SIG-M5 treated with dmso at 0.1 percent for 504 hours (cell line): ENCODE data around the gene SLC30A5.
A peak's percentile ranks its signal among the peaks of the same experiment; 100 is the strongest.
"Not testable (repeated sequence)": the region's sequence is repeated elsewhere in the genome, so short reads cannot be mapped to it uniquely, and the experiment has no call there.

Source experiments
- DNase-seq: peaks from one replicate; lab custom pipeline; 2025; ENCODE audit not compliant: unreplicated experiment; lab: John Stamatoyannopoulos, UW

Gene SLC30A5

GRCh38 chr5:69093771-69094482, at the start of gene SLC30A5:
Gene SLC30A5 (plus strand): TSS chr5:69094014. CDS start chr5:69094256, 242 bp downstream.
- peak; percentile 99 for DNase-seq

DNA sequence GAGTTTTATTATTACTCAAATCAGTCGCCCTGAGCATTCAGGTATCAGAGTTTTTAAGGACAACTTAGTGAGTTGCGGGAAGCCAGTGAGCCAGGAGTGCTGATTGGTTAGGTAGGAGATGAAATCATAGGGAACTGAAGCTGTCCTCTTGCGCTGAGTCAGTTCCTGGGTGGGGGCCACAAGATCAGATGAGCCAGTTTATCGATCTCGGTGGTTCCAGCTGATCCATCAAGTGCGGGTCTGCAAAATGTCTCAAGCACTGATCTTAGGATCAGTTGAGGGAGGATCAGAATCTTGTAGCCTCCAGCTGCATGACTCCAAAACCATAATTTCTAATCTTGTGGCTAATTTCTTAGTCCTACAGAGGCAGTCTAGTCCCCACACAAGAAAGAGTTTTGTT, 48.6 kb upstream of the SLC30A5 start:
- not testable (repeated sequence) for DNase-seq

GRCh38 chr5:69046375-69046957, 47.3 kb upstream of the SLC30A5 start:
- no peak for DNase-seq

DNA sequence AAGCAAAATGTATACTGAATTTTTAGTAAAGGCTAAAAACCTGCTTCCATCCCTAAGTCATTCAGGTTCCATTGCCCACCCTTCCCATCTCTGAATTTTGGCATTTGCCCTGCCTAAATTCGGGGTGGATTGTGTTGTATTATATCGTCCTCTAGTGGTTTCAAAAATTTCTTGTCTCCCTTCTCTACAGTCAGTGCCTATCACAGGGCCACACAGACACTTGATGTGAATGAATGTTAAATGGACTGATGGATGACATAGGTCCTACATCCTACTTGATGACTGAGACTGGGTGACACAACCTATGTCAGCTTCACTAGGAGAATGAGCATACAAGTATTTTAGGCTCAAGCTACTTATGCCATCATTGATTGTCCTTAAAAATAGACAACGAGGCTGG, 45.6 kb upstream of the SLC30A5 start:
- peak; percentile 59 for DNase-seq

GRCh38 chr5:69049151-69049550, 44.7 kb upstream of the SLC30A5 start:
- DNase-seq = no peak

DNA sequence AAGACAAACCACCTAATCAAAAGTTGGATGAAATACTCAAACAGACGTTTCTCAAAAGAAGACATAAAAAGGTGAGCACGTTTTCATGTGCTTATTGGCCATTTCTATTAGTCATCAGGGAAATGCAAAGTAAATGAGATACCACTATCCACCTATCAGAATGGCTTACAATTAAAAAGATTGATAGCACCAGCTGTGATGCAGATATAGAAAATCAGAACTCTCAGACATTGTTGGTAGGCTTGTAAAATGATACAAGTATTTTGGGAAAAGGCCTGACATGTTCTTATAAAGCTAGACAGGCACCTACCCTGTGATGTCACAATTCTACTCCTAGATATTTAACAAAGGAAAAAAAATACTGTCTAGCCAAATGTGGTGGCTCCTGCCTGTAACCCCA, 44.0 kb upstream of the SLC30A5 start:
- no peak for DNase-seq

GRCh38 chr5:69050214-69050613, 43.6 kb upstream of the SLC30A5 start:
- no peak for DNase-seq

DNA sequence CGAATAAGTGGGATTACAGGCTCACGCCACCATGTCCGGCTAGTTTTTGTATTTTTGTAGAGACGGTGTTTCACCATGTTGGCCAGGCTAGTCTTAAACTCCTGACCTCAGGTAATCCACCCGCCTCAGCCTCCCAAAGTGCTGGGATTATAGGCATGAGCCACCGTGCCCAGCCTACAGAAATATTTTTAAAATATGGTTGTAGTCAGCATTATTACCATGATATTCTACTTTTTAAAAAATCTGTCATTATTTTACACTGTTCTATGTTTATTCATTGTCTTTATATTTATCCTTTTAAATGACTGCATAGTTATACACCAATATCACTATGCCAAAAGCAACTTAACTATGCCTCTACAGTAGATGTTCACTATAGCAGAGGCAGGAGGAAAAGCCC, 41.6 kb upstream of the SLC30A5 start:
- no peak for DNase-seq

DNA sequence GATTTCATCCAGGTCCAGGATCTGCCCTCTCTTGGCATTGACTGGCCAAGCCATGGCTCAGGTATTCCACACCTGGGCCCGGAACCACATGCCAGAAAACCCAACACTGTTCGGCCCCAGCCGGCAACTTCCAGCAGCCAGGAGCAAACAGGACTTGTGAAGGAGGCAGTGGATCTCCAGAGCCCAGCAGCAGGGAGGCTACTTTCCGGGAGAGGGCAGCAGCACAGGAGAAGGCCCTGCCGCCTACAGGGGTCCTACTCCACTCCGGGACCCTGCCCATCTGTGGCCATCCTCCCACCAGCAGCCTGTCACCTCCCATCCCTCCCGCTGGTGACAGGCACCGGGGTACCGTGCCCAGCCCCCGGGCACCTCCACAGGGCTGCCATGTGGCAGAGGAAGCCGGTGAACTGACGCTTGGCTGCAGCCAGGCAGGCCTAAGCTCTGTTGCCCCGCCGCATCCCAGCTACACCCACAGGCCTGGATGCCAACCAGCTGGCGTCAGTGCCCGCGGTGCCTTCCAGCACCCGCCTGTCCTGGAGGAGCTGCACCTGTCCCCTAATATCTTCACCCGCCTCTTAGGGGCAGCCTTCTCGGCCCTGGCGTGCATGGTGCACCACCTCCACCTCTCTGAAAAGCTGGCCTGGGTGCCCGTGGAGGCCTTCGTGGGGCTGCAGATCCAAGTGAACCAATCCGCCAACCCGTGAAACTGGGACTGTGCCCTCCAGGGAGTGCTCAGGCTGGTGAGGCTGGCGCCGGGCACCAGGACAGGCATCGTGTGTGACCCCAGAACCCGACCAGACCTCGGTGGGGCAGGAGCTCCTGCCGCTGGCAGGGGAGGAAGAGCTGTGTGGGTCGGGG, 18.9 kb upstream of the SLC30A5 start:
- no peak for DNase-seq

DNA sequence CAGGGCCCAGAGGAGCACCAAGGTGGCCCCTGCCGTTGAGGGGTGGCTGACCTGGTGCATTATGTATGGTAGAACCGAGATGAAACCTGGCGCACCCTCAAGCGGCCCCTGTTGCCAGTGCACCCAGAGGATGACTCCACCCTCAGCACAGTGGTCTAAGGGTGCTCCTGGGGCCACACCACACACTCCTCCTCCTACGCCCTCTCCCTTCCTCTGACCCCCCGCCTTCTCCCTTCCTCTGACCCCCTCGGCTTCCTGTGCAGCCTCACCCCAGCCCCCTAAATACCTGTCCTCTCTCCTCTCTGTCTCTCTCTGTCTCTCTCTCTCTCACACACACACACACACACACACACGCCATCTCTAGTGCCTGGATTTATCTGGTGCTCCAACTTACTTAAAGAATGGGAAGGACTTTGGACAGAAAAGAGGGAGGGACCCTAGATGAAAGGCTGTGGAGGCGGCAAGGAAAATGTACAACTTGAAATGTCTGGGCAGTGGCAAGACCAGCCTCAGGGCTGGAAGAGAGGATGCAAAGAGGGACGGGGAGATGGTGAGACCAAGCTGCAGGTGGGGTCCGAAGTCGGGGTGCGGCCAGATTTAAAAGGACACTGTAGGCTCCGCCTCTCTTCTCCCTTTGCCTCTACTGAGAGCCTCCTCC, 18.2 kb upstream of the SLC30A5 start:
- DNase-seq = no peak

- peak; percentile 22 for DNase-seq
Measured at GRCh38 chr5:69078921-69079540, 14.8 kb upstream of the SLC30A5 start.

- DNase-seq = no peak
Measured at GRCh38 chr5:69079556-69079955, 14.3 kb upstream of the SLC30A5 start.

DNA sequence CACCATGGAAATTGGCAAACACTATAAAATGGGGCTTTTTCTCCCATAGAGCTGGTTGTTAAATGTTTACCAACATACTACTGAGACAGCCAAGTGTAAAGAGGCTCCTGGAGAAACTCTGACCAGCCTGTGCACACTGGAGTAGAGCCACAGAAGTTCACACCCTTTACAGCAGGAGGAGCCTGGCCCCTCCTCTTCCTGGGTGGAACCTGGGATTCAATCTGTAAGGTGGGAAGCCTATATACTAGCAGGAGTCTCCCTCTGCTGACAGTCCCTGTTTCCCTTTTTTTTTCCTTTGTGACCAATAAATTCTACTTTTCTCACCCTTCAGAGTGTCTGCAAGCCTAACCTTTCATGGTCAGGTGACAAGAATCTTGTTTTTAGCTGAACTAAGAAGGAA, 10.4 kb upstream of the SLC30A5 start:
- peak; percentile 32 for DNase-seq

DNA sequence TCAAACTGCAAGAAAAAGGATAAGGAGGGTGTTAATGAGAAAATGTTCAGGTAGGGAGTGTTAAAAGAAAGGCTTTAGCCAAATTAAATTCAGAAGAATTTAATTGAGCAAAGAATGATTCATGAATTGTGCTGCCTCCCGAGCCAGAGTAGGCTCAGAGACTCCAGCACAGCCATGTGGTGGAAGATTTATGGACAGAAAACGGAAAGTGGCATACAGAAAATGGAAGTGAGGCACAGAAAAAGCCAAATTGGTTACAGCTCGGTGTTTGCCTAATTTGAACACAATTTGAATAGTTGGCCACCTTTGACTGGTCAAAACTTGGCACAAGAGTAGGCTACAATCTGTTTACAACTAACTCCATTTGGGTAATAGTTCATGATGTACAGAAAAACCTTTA, 9.6 kb upstream of the SLC30A5 start:
- DNase-seq = no peak

GRCh38 chr5:69084903-69085302, 8.9 kb upstream of the SLC30A5 start:
- no peak for DNase-seq

DNA sequence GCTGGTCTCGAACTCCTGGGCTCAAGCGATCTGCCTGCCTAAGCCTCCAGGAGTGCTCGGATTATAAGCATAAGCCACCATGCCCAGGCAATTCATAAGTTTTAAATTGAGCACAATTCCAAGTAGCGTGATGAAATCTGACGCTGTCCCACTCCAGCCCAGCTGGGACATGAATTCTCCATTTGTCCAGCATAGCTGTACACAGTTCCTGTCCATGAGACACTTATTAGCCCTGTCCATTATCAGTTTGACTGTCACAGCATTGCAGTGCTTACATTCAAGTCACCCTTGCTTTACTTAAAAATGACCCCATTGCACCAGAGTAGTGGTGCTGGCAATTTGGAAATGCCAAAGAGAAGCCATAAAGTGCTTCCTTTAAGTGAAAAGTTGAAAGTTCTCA, 7.6 kb upstream of the SLC30A5 start:
- no peak for DNase-seq

DNA sequence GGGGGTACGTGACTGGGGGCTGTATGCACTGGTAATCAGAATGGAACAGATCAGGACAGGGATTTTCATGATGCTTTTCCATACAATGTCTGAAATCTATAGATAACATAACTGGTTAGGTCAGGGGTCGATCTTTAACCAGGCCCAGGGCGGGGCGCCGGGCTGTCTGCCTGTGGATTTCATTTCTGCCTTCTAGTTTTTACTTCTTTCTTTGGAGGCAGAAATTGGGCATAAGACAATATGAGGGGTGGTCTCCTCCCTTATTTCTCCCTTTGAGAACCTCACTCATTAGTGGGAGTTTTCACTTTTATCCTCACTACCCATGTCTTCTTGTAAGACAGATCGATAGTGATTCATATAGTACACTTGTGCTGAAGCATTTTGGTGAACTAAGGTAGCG, 5.8 kb upstream of the SLC30A5 start:
- DNase-seq = not testable (repeated sequence)

DNA sequence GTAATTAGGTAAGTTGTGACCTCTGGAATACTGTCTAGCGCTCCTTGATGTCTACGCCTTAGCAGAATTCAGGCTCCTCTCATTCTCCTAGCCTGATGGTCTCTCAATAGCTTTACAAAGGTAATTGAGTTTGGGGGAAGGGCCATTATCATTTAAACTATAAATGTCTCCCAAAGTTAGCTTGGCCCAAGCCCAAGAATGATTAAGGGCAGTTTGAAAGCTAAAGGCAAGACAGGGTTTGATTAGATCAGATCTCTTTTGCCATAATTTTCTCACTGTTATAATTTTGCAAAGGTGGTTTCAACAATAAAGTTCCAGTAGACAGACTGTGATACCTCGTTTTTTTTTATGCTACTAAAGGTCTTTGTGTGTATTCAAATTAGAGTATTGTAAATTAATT, 3.7 kb upstream of the SLC30A5 start:
- DNase-seq = no peak

DNA sequence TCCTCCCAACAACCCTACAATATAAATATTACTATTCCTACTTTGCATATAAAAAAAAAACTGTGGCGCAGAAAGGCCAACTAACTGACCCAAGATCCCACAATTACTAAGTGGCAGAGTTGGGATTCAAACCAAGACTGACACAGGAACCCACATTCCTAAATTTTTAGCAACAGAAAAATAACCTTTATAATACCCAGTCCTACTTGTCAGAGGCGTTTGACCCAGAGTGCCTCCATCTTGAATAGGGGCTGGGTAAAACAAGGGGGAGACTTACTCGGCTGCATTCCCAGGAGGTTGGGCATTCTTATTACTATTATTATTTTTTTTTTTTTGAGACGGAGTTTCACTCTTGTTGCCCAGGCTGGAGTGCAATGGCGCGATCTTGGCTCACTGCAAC, 2.0 kb upstream of the SLC30A5 start:
- DNase-seq = no peak

DNA sequence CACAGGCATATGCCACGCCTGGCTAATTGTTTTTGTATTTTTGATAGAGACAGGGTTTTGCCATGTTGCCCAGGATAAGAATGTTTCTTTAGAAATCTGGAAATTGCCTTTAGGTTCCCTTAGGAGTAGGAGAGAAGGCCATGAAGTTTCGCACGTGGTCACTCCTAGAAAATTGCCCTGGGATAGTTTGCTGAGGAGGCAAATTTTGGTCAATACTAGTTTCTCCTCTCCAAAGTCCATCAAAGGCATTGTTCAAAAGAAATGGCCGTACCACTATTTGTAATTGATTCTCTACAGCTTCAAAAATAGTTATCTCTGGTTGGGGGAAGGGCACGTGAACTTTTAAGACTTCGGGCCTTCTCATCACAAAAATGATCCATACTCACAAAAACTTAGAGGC, 845 bp upstream of the SLC30A5 start:
- no peak for DNase-seq

- DNase-seq = no peak
Measured at GRCh38 chr5:69099302-69099701, 5.5 kb downstream of the SLC30A5 start.
